NOMO-1 treated with dmso at 0.1 percent for 144 hours (cell line): ENCODE results near the gene SEMA3C.

Source experiments
- DNase-seq: peaks from one replicate; lab custom pipeline; 2025; ENCODE audit not compliant: unreplicated experiment; lab: John Stamatoyannopoulos, UW

SEMA3C gene

DNA sequence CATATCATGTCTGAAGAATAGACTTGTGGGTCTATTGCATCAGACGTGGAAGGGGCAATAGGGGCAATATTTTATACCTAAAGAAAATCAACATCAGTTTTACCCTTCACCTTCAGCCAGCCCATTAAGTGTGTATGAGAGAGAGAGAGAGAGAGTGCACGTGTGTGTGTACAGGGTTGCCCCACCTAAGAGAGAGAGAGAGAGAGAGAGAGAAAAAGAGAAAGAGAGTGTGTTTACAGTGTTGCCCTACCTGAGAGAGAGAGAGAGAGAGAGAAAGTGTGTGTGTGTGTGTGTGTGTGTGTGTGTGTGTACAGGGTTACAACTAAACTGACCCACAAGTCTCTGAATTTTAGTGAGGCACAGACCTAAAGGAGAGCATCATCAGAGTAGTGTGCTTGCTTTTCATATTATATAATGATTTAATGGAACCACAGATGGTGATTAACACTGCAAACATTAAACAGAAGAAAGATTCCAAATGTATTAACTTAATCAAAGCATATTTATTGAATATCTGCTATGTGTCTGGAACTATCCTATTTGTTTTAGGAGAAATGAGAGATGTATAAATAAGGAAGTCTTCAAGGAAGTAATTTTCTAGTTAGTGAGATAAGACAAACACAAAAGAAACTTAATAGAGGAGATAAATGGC is 213.6 kb downstream of the SEMA3C start:
- no peak for DNase-seq

DNA sequence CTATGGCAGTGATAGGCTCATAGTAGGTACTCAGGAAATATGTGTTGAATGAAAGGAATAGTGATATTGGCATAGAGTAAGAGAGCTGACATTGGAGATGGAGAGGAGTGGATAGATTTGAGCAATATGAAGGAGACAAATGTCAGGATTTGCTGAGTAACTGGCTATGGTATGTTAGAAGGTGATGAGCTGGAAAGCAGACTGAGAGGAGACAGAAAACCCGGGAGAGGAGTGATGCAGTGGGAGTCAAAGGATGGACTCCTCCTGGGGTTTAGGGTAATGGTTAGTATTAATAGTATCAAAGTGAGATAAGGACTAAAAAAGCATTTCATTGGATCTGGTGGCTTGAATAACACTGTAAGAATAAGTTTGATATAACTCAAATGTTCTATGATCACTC is 215.6 kb downstream of the SEMA3C start:
- DNase-seq, result no peak

DNA sequence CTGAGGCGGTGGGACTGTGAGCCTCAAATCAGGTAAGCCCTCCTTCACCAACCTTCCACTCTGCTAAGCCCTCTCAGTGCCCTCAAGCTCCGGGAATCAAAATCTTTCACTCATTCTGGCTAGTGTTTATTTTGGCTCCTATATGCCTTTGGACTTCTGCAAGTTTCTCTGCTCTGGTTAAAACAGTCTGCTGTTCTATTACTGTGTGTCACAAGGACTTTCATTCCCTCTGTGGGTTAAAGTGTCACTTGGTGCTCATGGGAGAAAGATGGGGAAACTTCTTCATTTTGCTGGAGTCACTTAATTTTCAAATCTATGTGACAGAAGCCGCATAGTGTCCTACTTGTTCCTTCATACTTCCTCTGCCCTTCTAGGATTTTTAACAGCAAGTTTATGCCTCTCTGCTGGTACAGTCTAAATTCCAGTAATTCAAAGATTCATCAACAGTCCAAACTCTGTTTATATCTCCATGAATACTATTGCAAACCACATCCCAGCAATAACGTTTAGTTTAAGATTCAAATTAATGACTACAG is 219.1 kb downstream of the SEMA3C start:
- peak; percentile 83 for DNase-seq

DNA sequence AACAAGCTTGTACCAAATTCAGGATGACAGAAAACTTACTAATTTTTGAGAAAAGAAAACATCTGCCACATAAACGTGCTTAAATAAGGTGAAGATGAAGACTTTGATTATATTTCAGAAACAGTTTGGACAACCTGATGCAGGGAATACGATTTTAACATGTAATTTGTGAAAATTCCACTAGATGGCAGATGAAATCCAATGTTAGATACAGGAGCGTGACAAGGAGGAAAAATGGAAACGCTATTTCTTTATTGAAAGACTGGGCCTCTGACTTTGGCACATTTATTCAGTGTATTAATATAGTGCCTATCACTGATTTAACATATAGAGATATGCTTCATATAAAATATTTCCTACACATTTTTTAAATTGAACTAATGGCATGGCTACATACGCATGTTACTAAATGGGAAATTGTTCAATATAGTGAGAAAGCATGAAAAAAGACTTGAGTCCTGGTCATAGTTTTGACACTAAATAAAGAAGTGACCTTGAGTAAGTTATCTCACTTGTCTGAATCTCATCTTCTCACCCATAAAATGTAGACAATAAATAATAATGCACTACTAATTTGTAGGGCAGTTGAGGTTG is 219.7 kb downstream of the SEMA3C start:
- DNase-seq, result peak; percentile 61
